Stimulated activated naive CD8-positive, alpha-beta T cell treated with anti-CD3 and anti-CD28 coated beads, Interleukin-15, amount 100 ng/mL, for 72 hours (primary cell): ENCODE data around the gene IQSEC1.
A peak's percentile ranks its signal among the peaks of the same experiment; 100 is the strongest.

Experiments used
- ATAC-seq: fragments of 150-1000 bp; cut with Tn5 transposase; 2 replicates; pipeline ENCODE4 v1.10.0; 2021; ENCODE audit warnings: mild to moderate bottlenecking, moderate library complexity
- DNase-seq, 2 donors: peaks; one replicate each; pipeline ENCODE4 v3.0.0; 2021 to 2022
- H3K27ac Mint-ChIP-seq, 2 donors: one replicate each; pipeline ENCODE4 v1.8.0; 2022; ENCODE audit warnings: mild to moderate bottlenecking in 2 of 2, mixed read lengths in 2 of 2, moderate library complexity in 2 of 2
- H3K27me3 Mint-ChIP-seq: one replicate; pipeline ENCODE4 v1.8.0; 2022; ENCODE audit warnings: mixed read lengths
- H3K4me1 Mint-ChIP-seq: one replicate; pipeline ENCODE4 v1.8.0; 2022; ENCODE audit warnings: mild to moderate bottlenecking, mixed read lengths
- H3K4me3 Mint-ChIP-seq, 2 donors: one replicate each; pipeline ENCODE4 v1.8.0; 2022; ENCODE audit warnings: mild to moderate bottlenecking in 2 of 2, mixed read lengths in 2 of 2, moderate library complexity in 1 of 2
- H3K9me3 Mint-ChIP-seq, 2 donors: one replicate each; pipeline ENCODE4 v1.8.0; 2022; ENCODE audit warnings: mixed read lengths in 2 of 2

The IQSEC1 gene

DNA sequence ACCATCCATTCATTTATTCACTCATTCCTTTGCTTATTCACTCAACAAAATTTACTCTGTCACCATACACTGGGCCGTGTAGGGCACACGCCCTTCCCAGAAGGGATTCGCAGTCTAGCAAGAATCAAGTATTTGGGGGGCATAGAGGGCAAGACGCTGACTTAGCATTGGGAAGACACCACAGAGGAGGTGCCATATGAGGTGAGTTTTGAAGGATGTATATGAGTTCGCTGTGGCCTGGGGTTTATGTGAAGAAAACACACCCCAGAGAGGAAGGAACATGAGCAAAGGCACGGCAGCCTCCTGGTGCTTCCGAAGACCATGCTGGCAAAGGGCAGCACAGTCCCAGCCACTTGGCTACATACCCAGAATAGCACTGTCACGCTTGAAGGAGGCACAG, 23.1 kb upstream of the IQSEC1 start:
- DNase-seq, result no peak
- peak overlapping the region in 1 of 2 donors; percentile 50 for H3K27ac Mint-ChIP-seq
- ATAC-seq, result no peak
- H3K27me3 Mint-ChIP-seq, result peaks cover 8% of the 10 kb centered on the region
- H3K9me3 Mint-ChIP-seq, result no peaks in the 10 kb centered on the region
- H3K4me3 Mint-ChIP-seq, result no peak overlapping the region
- peaks cover 12% of the 10 kb centered on the region for H3K4me1 Mint-ChIP-seq

DNA sequence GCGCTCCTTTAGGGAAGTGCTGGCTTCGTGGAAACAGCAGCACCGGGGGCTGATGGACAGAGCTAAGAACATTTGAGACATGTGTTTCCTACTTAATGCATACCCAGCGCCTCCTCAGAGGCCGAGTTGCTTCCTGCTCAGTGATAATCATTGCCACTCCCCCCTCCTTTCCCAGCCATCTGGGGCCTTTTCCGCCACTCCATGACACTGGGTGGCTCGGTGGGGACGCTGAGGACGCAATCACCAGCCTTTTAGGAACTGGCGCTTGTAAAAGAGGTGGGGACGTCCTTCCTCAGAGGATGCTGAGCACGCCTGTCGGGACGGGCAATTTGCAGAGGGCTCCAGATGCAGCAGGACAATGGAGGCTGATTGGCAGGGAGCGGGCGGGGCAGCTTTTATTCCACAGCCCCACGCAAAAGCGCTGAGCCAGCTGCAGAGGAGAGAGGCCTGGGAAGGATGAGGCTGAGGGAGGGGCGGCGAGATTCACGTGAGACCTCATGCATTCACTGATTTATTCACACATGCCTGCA, 22.2 kb upstream of the IQSEC1 start:
- DNase-seq, result no peak
- Mint-ChIP-seq H3K27ac (no peak overlapping the region), H3K4me1 (peaks cover 12% of the 10 kb centered on the region), H3K4me3 (no peak overlapping the region), H3K27me3 (peaks cover 8% of the 10 kb centered on the region), H3K9me3 (no peaks in the 10 kb centered on the region)
- no peak for ATAC-seq

DNA sequence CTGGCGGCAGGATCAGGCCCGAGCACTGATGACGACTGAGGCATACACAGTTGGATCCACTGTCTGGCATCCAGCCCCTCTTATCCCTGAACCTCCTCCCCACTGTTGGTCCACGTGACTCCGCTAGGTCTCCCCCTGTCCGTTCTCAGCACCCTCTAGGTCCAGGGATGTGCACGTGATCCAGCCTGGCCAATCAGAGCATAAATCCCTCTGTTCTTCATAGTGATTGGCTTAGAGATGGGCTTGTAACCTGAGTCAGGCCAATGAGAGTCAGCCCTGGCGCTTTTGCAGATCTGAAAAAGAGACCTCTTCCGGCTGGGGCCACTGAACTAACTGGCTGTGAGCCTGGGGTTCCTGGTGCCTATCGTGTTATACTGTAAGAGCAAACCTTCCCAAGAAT, 20.5 kb upstream of the IQSEC1 start:
- Mint-ChIP-seq H3K27me3 (peaks cover 8% of the 10 kb centered on the region), H3K4me3 (no peak overlapping the region), H3K9me3 (no peaks in the 10 kb centered on the region), H3K27ac (no peak overlapping the region), H3K4me1 (peaks cover 12% of the 10 kb centered on the region)
- ATAC-seq (no peak), DNase-seq (no peak)

DNA sequence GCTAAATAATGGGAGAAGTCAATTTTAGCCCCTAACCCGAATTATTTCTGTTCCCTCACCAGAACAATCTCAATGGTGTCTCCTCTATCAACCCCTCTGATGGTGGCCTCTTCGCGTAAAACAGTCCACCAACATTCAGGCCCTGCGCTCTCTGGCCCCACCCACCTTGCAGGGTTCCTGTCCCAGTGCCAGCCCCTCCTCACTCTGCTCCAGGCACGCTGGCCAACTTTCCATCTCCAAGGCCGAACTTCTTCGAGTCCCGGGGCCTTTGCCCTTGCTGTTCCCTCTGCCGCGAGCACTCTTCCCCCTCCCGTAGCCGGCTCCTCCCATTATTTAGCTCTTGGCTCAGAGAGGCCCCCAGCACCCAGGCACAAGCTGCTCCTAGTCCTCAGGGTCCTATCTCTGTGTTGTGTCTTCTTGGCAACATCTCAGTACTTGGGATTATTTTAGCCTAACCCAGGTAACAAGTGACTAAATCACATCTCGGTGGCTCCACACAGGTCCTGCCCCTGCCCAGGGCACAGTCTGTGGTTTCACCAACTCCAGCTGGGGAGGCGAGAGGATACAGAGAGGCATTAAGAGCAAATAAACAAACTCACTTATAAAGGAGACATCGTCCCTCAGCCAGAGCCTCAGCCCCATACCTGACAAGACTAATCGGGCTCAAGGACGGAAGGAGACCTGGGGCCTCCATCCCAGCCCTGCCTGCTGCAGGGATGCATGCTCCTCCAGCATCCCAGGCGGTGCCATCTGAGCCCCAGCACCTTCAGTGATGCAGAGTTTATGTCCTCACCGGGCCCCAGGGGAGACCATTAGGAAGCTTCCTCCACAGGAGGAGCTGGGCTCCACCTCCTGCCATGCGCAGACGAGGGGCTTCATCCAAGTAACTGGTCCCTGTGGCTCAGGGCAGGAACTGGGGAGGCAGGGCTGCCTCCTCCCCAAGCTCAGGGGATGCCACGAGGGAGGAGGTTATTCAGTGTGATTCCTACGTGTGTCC, 19.7 kb upstream of the IQSEC1 start:
- DNase-seq, result no peak
- Mint-ChIP-seq H3K4me3 (no peak overlapping the region), H3K27me3 (peaks cover 8% of the 10 kb centered on the region), H3K4me1 (peaks cover 12% of the 10 kb centered on the region), H3K9me3 (no peaks in the 10 kb centered on the region), H3K27ac (no peak overlapping the region)
- no peak for ATAC-seq

DNA sequence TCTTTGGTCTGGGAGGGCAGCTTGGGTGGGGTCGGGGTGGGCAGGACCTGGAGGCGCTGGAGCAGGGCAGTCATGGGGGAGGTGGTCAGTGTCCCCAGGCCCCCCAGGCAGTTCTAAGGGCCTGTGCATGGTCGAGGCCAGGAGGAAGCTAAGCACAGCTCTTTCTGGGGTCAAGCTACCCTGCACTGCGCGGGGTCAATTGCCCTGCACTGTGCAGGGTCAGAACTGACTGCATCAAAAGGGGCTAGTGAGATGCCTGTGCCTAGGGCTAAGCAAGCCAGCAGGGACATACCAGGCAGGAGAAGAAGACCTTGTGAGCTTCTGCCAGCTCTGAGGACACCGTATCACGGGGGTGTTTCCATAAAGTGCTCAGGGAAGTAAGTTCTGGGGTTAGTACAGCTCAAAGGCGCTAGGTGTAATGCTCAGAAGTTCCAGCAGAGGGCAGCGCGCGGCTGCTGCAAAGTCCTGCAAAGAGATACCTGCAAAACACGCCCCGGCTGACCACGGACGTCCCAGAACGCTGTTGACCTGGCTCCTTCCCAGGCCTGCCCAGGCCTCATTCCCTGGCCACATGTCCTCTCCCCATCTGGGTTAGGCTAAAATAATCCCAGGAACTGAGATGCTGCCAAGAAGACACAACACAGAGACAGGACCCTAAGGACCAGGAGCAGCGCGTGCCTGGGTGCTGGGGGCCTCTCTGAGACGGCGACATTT, 18.8 kb upstream of the IQSEC1 start:
- H3K9me3 Mint-ChIP-seq, result no peaks in the 10 kb centered on the region
- H3K27me3 Mint-ChIP-seq, result peaks cover 8% of the 10 kb centered on the region
- H3K4me1 Mint-ChIP-seq, result peaks cover 12% of the 10 kb centered on the region
- H3K4me3 Mint-ChIP-seq, result no peak overlapping the region
- H3K27ac Mint-ChIP-seq, result peak overlapping the region in 1 of 2 donors; percentile 35
- peak; percentile 89 for ATAC-seq
- peak; percentile 77 to 79 for DNase-seq

DNA sequence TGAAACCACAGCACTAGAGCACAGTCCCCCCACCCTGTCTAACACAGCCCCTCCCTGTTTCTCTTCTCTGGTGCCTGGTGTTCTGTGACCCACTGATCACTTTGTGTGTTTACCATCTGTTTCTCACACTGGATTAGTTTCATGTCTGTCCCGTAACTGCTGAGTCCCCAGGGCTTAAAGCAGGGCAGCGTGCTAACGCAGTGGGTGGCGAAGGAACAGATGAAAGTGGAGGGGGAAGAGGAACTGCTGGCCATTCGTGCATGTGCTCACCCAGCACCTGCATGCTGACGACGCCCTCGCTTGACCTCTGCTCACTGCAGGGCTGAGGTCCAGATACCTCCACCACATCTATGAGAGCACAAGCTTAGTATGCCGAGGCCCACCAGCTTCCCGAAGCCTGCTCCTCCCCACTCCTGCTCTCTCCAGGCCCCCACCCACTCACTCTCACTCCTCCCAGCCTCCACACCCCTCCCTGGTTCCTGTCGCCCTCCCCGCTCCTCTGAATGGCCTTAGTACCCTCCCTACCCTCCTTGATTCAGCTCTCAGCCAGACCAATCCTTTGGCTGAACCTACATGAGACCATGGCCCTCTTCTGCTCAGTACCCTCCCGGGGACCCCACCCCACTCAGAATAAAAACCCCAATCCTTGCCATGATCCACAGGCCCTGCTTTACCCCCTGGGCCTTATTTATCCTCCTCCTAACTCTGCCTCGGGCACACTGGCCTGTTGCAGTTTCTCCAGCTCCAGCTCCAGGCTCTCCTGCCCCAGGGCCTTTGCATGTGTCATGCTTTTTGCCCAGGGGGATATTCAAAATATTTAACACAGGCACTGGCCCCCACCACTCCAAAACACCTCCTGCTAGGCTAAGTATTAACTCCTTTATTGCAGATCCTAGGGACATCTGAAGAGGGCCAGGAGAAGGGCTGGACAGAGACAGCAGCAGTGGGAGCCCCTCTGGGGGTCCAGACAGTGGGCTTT, 15.1 kb upstream of the IQSEC1 start:
- H3K4me3 Mint-ChIP-seq, result no peak overlapping the region
- DNase-seq (no peak), ATAC-seq (no peak)
- peaks cover 19% of the 10 kb centered on the region for H3K4me1 Mint-ChIP-seq
- no peaks in the 10 kb centered on the region for H3K9me3 Mint-ChIP-seq
- peak overlapping the region in 1 of 2 donors; percentile 55 for H3K27ac Mint-ChIP-seq
- H3K27me3 Mint-ChIP-seq, result no peaks in the 10 kb centered on the region

DNA sequence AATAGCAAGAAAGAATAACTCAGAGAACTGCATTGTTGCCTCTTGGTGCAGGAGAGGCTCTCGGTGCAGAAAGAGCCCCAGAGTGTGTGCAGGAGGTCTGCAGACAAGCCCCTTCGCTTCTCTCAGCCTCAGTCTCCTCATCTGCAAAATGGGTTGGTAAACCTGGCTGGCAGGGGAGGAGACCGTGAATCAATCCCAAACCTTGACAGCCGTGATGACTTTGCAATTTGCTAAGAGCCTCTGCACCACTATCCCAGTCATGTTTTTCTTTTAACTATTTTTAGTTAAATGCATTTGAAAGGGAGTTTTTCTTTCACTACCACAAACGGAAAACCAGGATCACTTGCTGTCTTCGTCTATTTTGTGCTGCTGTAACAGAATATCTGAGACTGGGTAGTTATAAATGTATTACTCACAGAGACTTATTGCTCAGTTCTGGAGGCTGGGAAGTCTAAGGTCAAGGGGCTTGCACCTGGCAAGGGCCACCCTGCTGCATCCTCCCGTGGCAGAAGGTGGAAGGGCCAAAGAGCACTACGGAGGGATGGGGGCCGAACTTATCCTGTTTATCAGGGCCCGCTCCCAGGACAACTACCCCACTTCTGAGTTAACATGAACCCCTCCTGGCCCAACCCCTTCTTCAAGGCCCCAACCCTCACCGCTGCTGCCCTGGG, 14.2 kb upstream of the IQSEC1 start:
- H3K4me1 Mint-ChIP-seq, result peaks cover 14% of the 10 kb centered on the region
- ATAC-seq, result no peak
- no peaks in the 10 kb centered on the region for H3K27me3 Mint-ChIP-seq
- no peaks in the 10 kb centered on the region for H3K9me3 Mint-ChIP-seq
- no peak overlapping the region for H3K4me3 Mint-ChIP-seq
- no peak for DNase-seq
- H3K27ac Mint-ChIP-seq, result no peak overlapping the region

DNA sequence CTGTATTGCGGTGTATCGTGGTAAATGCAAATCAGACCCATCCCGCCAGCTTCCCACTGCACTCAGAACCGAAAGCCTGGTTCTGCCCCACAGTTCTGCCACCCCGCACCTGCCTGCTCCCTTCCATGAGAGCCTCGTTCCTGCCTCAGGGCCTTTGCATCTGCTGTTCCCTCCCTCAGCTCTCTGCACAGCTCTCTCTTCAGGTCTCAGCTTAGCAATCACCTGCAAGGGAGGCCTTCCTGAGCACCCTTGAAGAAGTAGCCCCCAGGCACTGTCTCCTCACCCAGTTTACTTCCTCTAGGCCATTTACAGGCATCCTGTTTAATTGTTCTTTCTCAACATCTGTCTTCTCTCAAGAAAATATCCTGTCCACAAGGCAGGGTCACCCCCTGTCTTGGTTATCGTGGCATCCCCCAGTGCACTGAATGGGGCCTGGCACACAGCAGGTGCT, 13.3 kb upstream of the IQSEC1 start:
- no peak for ATAC-seq
- H3K4me1 Mint-ChIP-seq, result peaks cover 7% of the 10 kb centered on the region
- DNase-seq, result no peak
- no peak overlapping the region for H3K4me3 Mint-ChIP-seq
- no peaks in the 10 kb centered on the region for H3K27me3 Mint-ChIP-seq
- H3K27ac Mint-ChIP-seq, result peak overlapping the region in 1 of 2 donors; percentile 4
- H3K9me3 Mint-ChIP-seq, result no peaks in the 10 kb centered on the region

DNA sequence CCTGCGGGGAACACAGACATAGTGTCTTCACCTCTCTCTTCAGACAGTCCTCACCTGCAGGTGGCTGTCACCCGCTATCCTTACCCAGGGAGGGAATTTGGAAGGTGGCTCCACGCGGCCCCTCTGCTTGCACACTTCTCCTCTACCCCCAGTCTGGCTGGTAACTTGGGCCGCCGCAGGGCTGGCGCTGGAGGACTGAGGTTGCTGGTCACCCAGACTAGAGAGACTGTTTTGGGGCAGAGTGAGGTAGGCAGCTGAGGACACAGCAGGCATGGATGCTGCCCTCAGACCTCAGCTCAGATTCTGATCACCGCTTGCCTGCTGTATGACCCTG, 12.6 kb upstream of the IQSEC1 start:
- Mint-ChIP-seq H3K27ac (no peak overlapping the region), H3K9me3 (no peaks in the 10 kb centered on the region), H3K4me3 (no peak overlapping the region), H3K27me3 (no peaks in the 10 kb centered on the region), H3K4me1 (peaks cover 7% of the 10 kb centered on the region)
- DNase-seq, result no peak
- no peak for ATAC-seq

DNA sequence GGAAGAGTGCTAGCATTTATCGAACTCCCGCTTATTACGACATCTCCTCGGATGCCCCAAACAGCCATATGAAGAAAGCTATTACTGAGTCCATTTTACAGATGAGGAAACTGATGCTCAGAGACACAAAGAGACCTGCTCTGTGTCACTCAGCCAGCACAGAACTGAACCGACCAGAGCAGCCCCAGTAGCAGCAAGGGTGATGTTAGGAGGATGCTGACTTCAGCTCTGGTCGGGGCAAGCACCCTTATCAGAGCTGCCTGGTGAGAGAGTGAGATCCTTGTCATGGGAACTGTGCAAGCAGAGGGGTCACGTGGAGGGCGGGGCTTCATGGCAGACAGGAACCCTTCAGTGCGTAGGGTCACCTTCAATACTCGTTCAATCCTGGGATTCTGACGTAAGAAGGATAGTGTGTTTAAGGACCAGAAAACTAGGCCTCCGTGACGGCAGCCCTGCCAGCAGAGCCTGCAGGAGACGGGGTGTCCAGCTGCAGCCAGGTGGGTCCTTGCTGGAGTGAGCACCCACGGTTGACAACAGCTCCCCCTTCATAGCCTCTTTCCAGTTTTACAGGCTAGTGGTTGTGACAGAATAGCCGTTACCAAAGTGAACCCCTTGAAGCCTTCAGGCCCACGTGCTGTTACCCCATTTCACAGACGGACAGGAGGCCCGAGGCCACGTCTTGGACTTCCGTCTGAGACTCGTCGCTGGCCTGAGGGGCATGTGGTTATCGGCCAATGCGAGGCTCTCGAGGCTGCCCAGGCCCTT, 12.0 kb upstream of the IQSEC1 start:
- Mint-ChIP-seq H3K9me3 (no peaks in the 10 kb centered on the region), H3K4me1 (peaks cover 7% of the 10 kb centered on the region), H3K4me3 (no peak overlapping the region), H3K27me3 (no peaks in the 10 kb centered on the region), H3K27ac (no peak overlapping the region)
- DNase-seq, result no peak
- no peak for ATAC-seq

DNA sequence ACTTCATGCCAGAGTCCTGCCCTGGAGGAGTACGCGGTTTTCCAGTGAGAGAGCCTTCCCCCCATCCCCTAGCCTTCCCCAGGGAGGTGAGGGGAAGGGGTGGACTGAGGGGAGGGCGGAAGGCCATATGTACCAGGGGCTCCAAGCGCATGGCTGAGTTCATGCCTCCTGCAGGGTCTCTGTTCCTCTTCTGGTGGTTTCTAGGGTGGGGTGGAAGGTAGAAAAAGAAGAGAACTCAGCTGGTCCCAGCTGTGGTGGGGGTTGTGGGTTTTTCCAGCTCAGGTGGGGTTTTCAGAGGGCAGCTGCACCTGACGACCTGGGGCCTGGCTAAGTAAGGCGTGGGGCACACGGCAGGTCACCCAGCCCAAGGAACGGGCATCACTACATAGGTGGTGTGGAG, 10.7 kb upstream of the IQSEC1 start:
- H3K9me3 Mint-ChIP-seq, result no peaks in the 10 kb centered on the region
- DNase-seq (no peak), ATAC-seq (no peak)
- H3K4me3 Mint-ChIP-seq, result no peak overlapping the region
- no peak overlapping the region for H3K27ac Mint-ChIP-seq
- no peaks in the 10 kb centered on the region for H3K27me3 Mint-ChIP-seq
- peaks cover 10% of the 10 kb centered on the region for H3K4me1 Mint-ChIP-seq

DNA sequence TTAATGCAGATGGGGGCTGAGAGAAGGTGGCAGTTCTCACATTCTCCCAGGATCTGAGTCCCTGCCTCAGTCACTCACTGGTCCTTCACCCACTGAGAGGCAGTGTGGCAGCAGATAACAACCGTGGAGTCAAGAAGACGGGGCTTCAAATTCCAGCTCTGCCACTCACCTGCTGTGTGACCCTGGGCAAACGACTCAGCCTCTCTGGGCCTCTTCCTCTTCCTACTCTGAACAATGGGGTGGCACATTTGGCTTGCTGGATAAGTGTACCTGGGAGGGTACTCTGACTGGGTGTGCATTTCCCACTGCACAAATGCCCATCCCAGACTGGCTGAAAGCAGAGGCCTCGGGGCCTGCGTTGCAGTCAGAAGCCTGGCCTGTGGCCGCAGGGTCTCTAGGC, 10.0 kb upstream of the IQSEC1 start:
- peaks cover 15% of the 10 kb centered on the region for H3K4me1 Mint-ChIP-seq
- H3K9me3 Mint-ChIP-seq, result no peaks in the 10 kb centered on the region
- H3K27me3 Mint-ChIP-seq, result no peaks in the 10 kb centered on the region
- no peak for ATAC-seq
- H3K27ac Mint-ChIP-seq, result no peak overlapping the region
- DNase-seq, result no peak
- no peak overlapping the region for H3K4me3 Mint-ChIP-seq

DNA sequence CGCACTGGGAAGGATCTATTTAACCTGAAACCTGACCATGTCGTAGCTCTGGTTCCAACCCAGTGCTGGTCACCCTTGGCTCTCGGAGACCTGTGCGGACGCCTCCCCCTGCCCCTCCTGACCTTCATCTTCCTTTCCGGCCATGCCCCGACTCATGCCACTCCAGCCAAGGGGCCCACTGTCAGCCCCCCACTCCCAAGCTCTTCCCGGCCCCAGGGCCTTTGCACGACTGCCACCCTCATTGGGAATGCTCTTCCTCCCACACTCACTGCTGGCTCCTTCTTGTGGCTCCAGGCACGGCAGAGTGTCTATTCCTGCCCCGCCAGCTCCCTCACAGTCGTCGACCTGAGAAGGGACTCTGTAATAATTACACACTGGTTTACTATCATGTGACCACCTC, 9.4 kb upstream of the IQSEC1 start:
- no peak overlapping the region for H3K4me3 Mint-ChIP-seq
- peaks cover 21% of the 10 kb centered on the region for H3K4me1 Mint-ChIP-seq
- peak overlapping the region in 1 of 2 donors; percentile 13 for H3K27ac Mint-ChIP-seq
- H3K9me3 Mint-ChIP-seq, result no peaks in the 10 kb centered on the region
- H3K27me3 Mint-ChIP-seq, result no peaks in the 10 kb centered on the region
- no peak for DNase-seq
- no peak for ATAC-seq
